KOPT-K1 (cell line): Measurements from ENCODE around the gene ZNF562.

ENCODE experiments used
- H3K27ac ChIP-seq: fragments of 200-600 bp; sonication (generic); 2 replicates; pipeline ENCODE4 v1.5.1; 2016; ENCODE audit warnings: antibody characterized with exemption, mild to moderate bottlenecking, low read depth, low read length; ENCODE audit not compliant: poor library complexity, severe bottlenecking
- H3K36me3 ChIP-seq: fragments of 200-600 bp; sonication (generic); 2 replicates; pipeline ENCODE4 v1.5.1; 2017; ENCODE audit warnings: antibody characterized with exemption, mild to moderate bottlenecking, low read length, moderate library complexity; ENCODE audit not compliant: insufficient read depth
- H3K9me3 ChIP-seq: fragments of 200-600 bp; sonication (generic); 2 replicates; pipeline ENCODE4 v1.5.1; 2017; ENCODE audit warnings: antibody characterized with exemption, low read length, mild to moderate bottlenecking; ENCODE audit not compliant: insufficient read depth, poor library complexity, severe bottlenecking

Gene ZNF562

DNA sequence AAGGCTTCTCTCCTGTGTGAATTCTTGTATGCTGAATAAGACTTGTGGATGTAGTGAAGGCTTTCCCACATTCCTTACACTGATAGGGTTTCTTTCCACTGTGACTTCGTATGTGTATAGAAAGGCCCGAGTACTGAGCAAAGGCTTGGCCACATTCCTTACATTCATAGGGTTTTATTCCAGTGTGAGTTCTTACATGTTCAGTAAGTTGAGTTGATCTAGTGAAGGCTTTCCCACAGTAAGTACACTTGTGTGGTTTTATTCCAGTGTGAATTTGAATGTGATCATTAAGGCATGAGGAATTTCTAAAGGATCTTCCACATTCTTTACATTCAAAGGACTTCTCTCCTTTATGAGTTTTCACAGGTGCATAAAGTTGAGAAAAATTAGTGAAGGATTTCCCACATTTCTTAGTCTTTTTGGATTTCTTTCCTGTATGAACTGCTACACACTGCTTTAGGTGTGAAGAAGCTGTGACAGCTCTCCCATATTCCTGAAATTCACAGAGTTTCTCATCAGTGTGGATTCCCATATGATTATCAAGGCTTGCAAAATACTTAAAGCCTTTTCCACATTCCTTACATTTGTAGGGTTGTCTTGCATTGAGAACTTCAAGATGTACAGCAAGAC is 64.3 kb downstream of the ZNF562 start:
- Histone ChIP-seq H3K36me3 (peaks cover 71% of the 10 kb centered on the region), H3K27ac (no peak overlapping the region), H3K9me3 (peaks cover 58% of the 10 kb centered on the region)

DNA sequence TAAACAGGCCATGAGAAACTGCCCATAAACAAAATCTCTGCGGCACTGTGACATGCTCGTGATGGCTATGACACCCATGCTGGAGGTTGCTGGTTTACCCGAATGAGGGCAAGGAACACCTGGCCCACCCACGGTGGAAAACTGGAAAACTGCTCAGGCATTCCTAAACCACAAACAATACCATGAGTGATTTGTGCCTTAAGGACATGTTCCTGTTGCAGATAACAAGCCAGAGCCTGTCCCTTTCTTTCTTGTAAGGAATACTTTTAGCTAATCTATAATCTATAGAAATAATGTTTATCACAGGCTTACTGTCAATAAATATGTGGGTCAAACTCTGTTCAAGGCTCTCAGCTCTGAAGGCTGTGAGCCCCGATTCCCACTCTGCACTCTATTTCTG is 66.0 kb downstream of the ZNF562 start:
- Histone ChIP-seq H3K27ac (no peak overlapping the region), H3K36me3 (peaks cover 54% of the 10 kb centered on the region), H3K9me3 (peaks cover 58% of the 10 kb centered on the region)

DNA sequence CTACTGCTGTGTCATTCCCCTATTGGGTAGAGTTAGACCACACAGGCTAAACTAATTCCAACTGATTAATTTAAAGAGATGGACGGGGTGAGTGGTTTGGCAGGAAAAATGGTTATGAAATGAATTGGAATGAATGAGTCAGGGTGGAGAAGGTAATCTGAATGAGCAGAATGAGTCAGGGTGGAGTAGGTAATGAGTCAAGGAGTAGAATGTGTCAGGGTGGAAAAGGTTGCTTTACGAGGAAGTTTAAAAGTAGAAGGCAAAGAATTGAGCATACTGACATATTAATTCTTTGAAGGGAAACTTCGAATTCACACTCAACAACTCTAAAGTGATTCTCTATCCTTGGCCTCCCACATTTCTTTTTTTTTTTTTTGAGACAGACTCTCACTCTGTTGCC is 77.9 kb downstream of the ZNF562 start:
- no peaks in the 10 kb centered on the region for H3K36me3 ChIP-seq
- H3K9me3 ChIP-seq: peaks cover 42% of the 10 kb centered on the region
- H3K27ac ChIP-seq: no peak overlapping the region
